K562 (cell line): ENCODE measurements around the gene FSCN2. TPM values are rescaled to one million over a fixed set of nuclear protein-coding genes. Genes with fewer than 3 reads are reported as not detected.

ENCODE experiments used
- ATAC-seq: fragments of 200-7000 bp; cut with Tn5 transposase; 3 replicates; pipeline ENCODE4 v1.9.1; 2020; ENCODE audit warnings: moderate library complexity
- BruUV-seq: library from RNA; stranded (reverse); fragments of 400-500 nt; replicated peaks from 2 replicates; lab custom pipeline; 2021; lab: Mats Ljungman, UMichigan
- CTCF ChIA-PET: fragments of 300-600 bp; formaldehyde crosslinking; extraction: SDS; loops from one replicate; lab custom pipeline; 2021; ENCODE audit warnings: low intra/inter-chr PET ratio; lab: Yijun Ruan, JAX
- POLR2A ChIA-PET: fragments of 300-600, 350-650 bp; sonication (Branson Sonifier 250); formaldehyde crosslinking; extraction: SDS; loops from one replicate; lab custom pipeline; 2021; ENCODE audit warnings: antibody characterized with exemption, inconsistent platforms; lab: Yijun Ruan, JAX
- DNase-seq, 4 experiments: peaks; one replicate each; pipeline versions ENCODE4 v3.0.0 to v3.0.0-alpha.2; 2011 to 2018; ENCODE audit warnings: low spot score in 3 of 4, mixed read lengths in 3 of 4; ENCODE audit errors: extremely low read depth in 1 of 4
- FAIRE-seq: peaks from 2 replicates; lab custom pipeline; 2011; peaks lifted over from hg19 to GRCh38; lab: Jason Lieb, UNC
- H2AFZ ChIP-seq: 2 replicates; pipeline ENCODE4 v1.6.0; 2011; ENCODE audit warnings: low read depth, low read length, control low read depth, inconsistent platforms
- H3K27ac ChIP-seq: fragments of 200-600 bp; 3 replicates; pipeline ENCODE4 v1.8.0; 2011; ENCODE audit warnings: low read depth, mild to moderate bottlenecking, control low read depth, inconsistent platforms, low read length, moderate library complexity, mixed read lengths; ENCODE audit errors: extremely low read depth
- H3K27me3 ChIP-seq, 2 experiments: fragments of 300-600 bp in 1 of 2; 2 replicates in 1 of 2; 3 replicates in 1 of 2; pipeline versions ENCODE4 v1.6.0 to v1.8.0; 2011; ENCODE audit warnings: inconsistent platforms in 2 of 2, low read length in 2 of 2, mild to moderate bottlenecking in 1 of 2, mixed read lengths in 1 of 2, moderate library complexity in 1 of 2; ENCODE audit not compliant: control insufficient read depth in 2 of 2, insufficient read depth in 2 of 2
- H3K36me3 ChIP-seq: fragments of 300-600 bp; 3 replicates; pipeline ENCODE4 v1.8.0; 2011; ENCODE audit warnings: mild to moderate bottlenecking, low read length, inconsistent platforms; ENCODE audit not compliant: control insufficient read depth, insufficient read depth
- H3K4me1 ChIP-seq, 2 experiments: fragments of 200-600 bp in 1 of 2; replicated peaks in 1 of 2; 2 replicates in 1 of 2; 3 replicates in 1 of 2; pipeline versions ENCODE4 v1.5.1 to v1.8.0; 2011; ENCODE audit warnings: inconsistent platforms in 2 of 2, low read length in 2 of 2, mild to moderate bottlenecking in 1 of 2, mixed read lengths in 1 of 2, moderate library complexity in 1 of 2; ENCODE audit not compliant: control insufficient read depth in 2 of 2, insufficient read depth in 2 of 2
- H3K4me2 ChIP-seq: 2 replicates; pipeline ENCODE4 v1.6.1; 2011; ENCODE audit warnings: low read length, control low read depth, inconsistent platforms, mixed read lengths; ENCODE audit not compliant: insufficient read depth
- H3K4me3 ChIP-seq: fragments of 200-600 bp; sonication (generic), shearing (Covaris generic); 2 replicates; pipeline ENCODE4 v1.5.1; 2016; ENCODE audit warnings: control low read depth, inconsistent platforms
- H3K79me2 ChIP-seq: fragments of 200-600 bp; 3 replicates; pipeline ENCODE4 v1.8.0; 2011; ENCODE audit warnings: low read length, inconsistent platforms; ENCODE audit not compliant: control insufficient read depth, insufficient read depth
- H3K9ac ChIP-seq, 2 experiments: 2 replicates each; pipeline versions ENCODE4 v1.6.0 to v1.6.1; 2011; ENCODE audit warnings: low read depth in 2 of 2, low read length in 2 of 2, control low read depth in 1 of 2, inconsistent platforms in 1 of 2, mild to moderate bottlenecking in 1 of 2, mixed read lengths in 1 of 2; ENCODE audit not compliant: insufficient read depth in 1 of 2
- H3K9me1 ChIP-seq: one replicate; pipeline ENCODE4 v1.6.0; 2011; ENCODE audit warnings: inconsistent platforms, mild to moderate bottlenecking, low read length, moderate library complexity; ENCODE audit not compliant: control insufficient read depth, insufficient read depth
- H3K9me3 ChIP-seq: replicated peaks from 2 replicates; pipeline ENCODE4 v1.5.1; 2011; ENCODE audit warnings: low read depth, low read length, inconsistent platforms; ENCODE audit not compliant: control insufficient read depth, insufficient read depth
- H4K20me1 ChIP-seq: replicated peaks from 2 replicates; pipeline ENCODE4 v1.6.1; 2011; ENCODE audit warnings: low read length, inconsistent platforms, mixed read lengths; ENCODE audit not compliant: control insufficient read depth, insufficient read depth
- ARHGAP35 ChIP-seq: fragments of 450-650 bp; IDR thresholded peaks from 2 replicates; pipeline ENCODE4 v1.6.1; 2018; ENCODE audit not compliant: partially characterized antibody
- BRD9 ChIP-seq: fragments of 450-650 bp; IDR thresholded peaks from 2 replicates; pipeline ENCODE4 v1.6.1; 2018; ENCODE audit warnings: low read depth; ENCODE audit not compliant: partially characterized antibody
- CTBP1 ChIP-seq: fragments of 450-650 bp; IDR thresholded peaks from 2 replicates; pipeline ENCODE4 v1.6.1; 2016; ENCODE audit warnings: borderline replicate concordance
- CXXC5 ChIP-seq: fragments of 250-450 bp; sonication (Bioruptor Pico); IDR thresholded peaks from 2 replicates; pipeline ENCODE4 v1.8.0; 2022; ENCODE audit warnings: inconsistent platforms, mild to moderate bottlenecking, moderate library complexity
- GABPA ChIP-seq: fragments of 200-800 bp; sonication (Bioruptor generic); conservative IDR thresholded peaks from 2 replicates; pipeline ENCODE4 v1.6.1; 2016; ENCODE audit warnings: low read depth, missing genetic modification characterization, missing compliant biosample characterization
- HMGN3 ChIP-seq: IDR thresholded peaks from 2 replicates; pipeline ENCODE4 v1.6.1; 2011; ENCODE audit warnings: borderline replicate concordance, low read depth, mild to moderate bottlenecking, mixed read lengths, low read length; ENCODE audit not compliant: insufficient read length; ENCODE audit errors: extremely low read depth
- KDM4B ChIP-seq, 2 experiments: fragments of 450-650 bp in 1 of 2; sonication (generic) in 1 of 2; IDR thresholded peaks; 2 replicates each; pipeline ENCODE4 v1.6.1; 2016 to 2017; ENCODE audit warnings: borderline replicate concordance in 2 of 2, antibody characterized with exemption in 1 of 2, low read depth in 1 of 2, mild to moderate bottlenecking in 1 of 2
- NCOA1 ChIP-seq: fragments of 450-650 bp; IDR thresholded peaks from 2 replicates; pipeline ENCODE4 v1.6.1; 2016; ENCODE audit warnings: low read depth
- NRF1 ChIP-seq, 2 experiments: fragments of 450-650 bp; IDR thresholded peaks in 1 of 2; conservative IDR thresholded peaks in 1 of 2; 2 replicates each; pipeline ENCODE4 v1.6.1; 2014; ENCODE audit warnings: mild to moderate bottlenecking in 2 of 2
- POLR2A ChIP-seq: fragments of 450-650 bp; conservative IDR thresholded peaks from 2 replicates; pipeline ENCODE4 v1.6.1; 2016
- POLR2G ChIP-seq: fragments of 200-400 bp; formaldehyde crosslinking; IDR thresholded peaks from 2 replicates; pipeline ENCODE4 v1.6.1; 2017; ENCODE audit warnings: low read depth, mild to moderate bottlenecking, antibody characterized with exemption, low read length, moderate library complexity
- THAP12 ChIP-seq: fragments of 250-450 bp; sonication (Bioruptor Pico); IDR thresholded peaks from 2 replicates; pipeline ENCODE4 v1.9.0; 2021; ENCODE audit warnings: mild to moderate bottlenecking, inconsistent platforms
- ZNF217 ChIP-seq: sonication (generic); formaldehyde crosslinking; IDR thresholded peaks from 2 replicates; pipeline ENCODE4 v1.8.0; 2022; ENCODE audit warnings: mild to moderate bottlenecking, missing genetic modification reagents
- ZNF41 ChIP-seq: fragments of 250-450 bp; sonication (Bioruptor Pico); conservative IDR thresholded peaks from 2 replicates; pipeline ENCODE4 v1.4.0; 2020; ENCODE audit warnings: mild to moderate bottlenecking
- ZNF511 ChIP-seq: sonication (generic); formaldehyde crosslinking; IDR thresholded peaks from 2 replicates; pipeline ENCODE4 v1.8.0; 2022; ENCODE audit warnings: mild to moderate bottlenecking, missing genetic modification reagents
- WGBS: fragments of 100-300 bp; shearing (Covaris generic); methylation state at CpG from one replicate; pipeline ENCODE4 v1.1.6; 2016; ENCODE audit warnings: low coverage, mixed read lengths; ENCODE audit not compliant: insufficient coverage; ENCODE audit errors: missing lambda C conversion rate; 5-methylcytosine and 5-hydroxymethylcytosine counted together
- in situ Hi-C: fragments of 300-500 bp; cut with MboI; formaldehyde crosslinking; loops from 4 replicates; pipeline ENCODE4 v1.15.0; 2018; ENCODE audit warnings: inconsistent platforms, mixed read lengths
- intact Hi-C: fragments of 100-400 bp; cut with micrococcal nuclease; formaldehyde crosslinking; loops from 2 replicates; pipeline ENCODE4 v1.14.2; 2022
- polyA plus RNA-seq, 8 experiments: library from polyadenylated mRNA; depleted of rRNA in 4 of 8; stranded (reverse) in 5 of 8; unstranded in 3 of 8; fragments of >200 nt; fragmentation: Nextera tagmentation in 2 of 8; fragmentation: Illumina TruSeq in 1 of 8; extraction: Ambion mirVana in 2 of 8; extraction: Trizol in 1 of 8; gene quantifications; 2 replicates each; pipeline versions ENCODE4 v1.2.1 to v1.2.3, GENCODE V29; 2011 to 2014; ENCODE audit warnings: inconsistent platforms in 1 of 8, missing spikeins in 1 of 8
- total RNA-seq, 7 experiments: library from RNA; depleted of rRNA in 6 of 7; stranded (reverse); fragments of >200 nt in 6 of 7; fragmentation: Illumina TruSeq in 2 of 7; extraction: Trizol in 2 of 7; gene quantifications; 2 replicates each; pipeline versions ENCODE4 v1.2.1 to v1.2.3, GENCODE V29; 2011 to 2021; ENCODE audit warnings: low replicate concordance in 1 of 7

Gene FSCN2
- total and polyA plus RNA-seq, 9 of the 15 experiments (the other 6 are each of a cell fraction or from before 2014, with no cell fraction given): 0.08 TPM; not detected in 8

GRCh38 chr17:81551458-81552243 is 23.5 kb downstream of the FSCN2 start (continued):
- no peak for TF ChIP-seq ARHGAP35
- TF ChIP-seq NRF1 (conservative IDR thresholded peaks at IDR 0.05 in 1 of 2, IDR thresholded peaks at IDR 0.05 in 1 of 2): no peak
- TF ChIP-seq KDM4B (IDR thresholded peaks at IDR 0.05; ENCODE audit: borderline replicate concordance in 2 of 2, low read depth in 1 of 2): no peak

- ATAC-seq (peak; percentile 73), FAIRE-seq (peak; percentile 51), DNase-seq (peak; percentile 75 to 93 (median 87))
- Histone ChIP-seq H3K4me1 (peaks cover 28 to 68% of the 10 kb centered on the region in 2 experiments), H3K9me3 (no peaks in the 10 kb centered on the region), H3K27me3 (no peaks in the 10 kb centered on the region), H3K79me2 (peaks cover 37% of the 10 kb centered on the region), H3K4me3 (peak within 1 kb of the TSS; percentile 97), H4K20me1 (peaks cover 24% of the 10 kb centered on the region), H2AFZ (peak within 1 kb of the TSS; percentile 96), H3K36me3 (peaks cover 49% of the 10 kb centered on the region), H3K27ac (peak within 1 kb of the TSS; percentile 90), H3K9me1 (peaks cover 4% of the 10 kb centered on the region), H3K9ac (peak within 1 kb of the TSS; percentile 89 to 96), H3K4me2 (peak within 1 kb of the TSS; percentile 96)
- WGBS: under 1% methylated on average over 49 of the region's 85 CpGs
- BruUV-seq: TSS peak; percentile 75
- CTCF ChIA-PET: no interaction called here
- POLR2A ChIA-PET: interaction anchor here (0.6 to 2.4 kb wide), 19 partner anchors 10 to 849 kb away, joined by 3 to 26 read pairs (median 4); partner anchors contain the start of gene ACTG1
- intact Hi-C loops: no loop called here
- in situ Hi-C loops: no loop called here
- TF ChIP-seq HMGN3 (peak; percentile 50), THAP12 (CRISPR knock-in tag) (peak; percentile 36; the same call in 1 of the 2 replicates), BRD9 (no peak), CTBP1 (peak; percentile 95), CXXC5 (peak; percentile 77), GABPA (tag) (peak; percentile 75), ZNF217 (CRISPR knock-in tag) (no peak), NCOA1 (0 out of 2 replicates have a peak, but pooled peaks have one; percentile 17), POLR2G (peak; percentile 97), NRF1 (conservative IDR thresholded peaks at IDR 0.05 in 1 of 2, IDR thresholded peaks at IDR 0.05 in 1 of 2) (peak; percentile 76 to 77; a peak in 3 of 4 replicates), POLR2A (0 out of 2 replicates have a peak, but pooled peaks have one; percentile 21), ZNF41 (CRISPR knock-in tag) (no peak), ZNF511 (CRISPR knock-in tag) (peak; percentile 17)
Measured at GRCh38 chr17:81552244-81553017, 24.3 kb downstream of the FSCN2 start, which contains the start of gene FAAP100. Gene FAAP100 (minus strand): TSS chr17:81552353. CDS start chr17:81552330, 23 bp downstream.
